ENCODE measurements around the gene SCYGR1.

SCYGR1 gene

DNA sequence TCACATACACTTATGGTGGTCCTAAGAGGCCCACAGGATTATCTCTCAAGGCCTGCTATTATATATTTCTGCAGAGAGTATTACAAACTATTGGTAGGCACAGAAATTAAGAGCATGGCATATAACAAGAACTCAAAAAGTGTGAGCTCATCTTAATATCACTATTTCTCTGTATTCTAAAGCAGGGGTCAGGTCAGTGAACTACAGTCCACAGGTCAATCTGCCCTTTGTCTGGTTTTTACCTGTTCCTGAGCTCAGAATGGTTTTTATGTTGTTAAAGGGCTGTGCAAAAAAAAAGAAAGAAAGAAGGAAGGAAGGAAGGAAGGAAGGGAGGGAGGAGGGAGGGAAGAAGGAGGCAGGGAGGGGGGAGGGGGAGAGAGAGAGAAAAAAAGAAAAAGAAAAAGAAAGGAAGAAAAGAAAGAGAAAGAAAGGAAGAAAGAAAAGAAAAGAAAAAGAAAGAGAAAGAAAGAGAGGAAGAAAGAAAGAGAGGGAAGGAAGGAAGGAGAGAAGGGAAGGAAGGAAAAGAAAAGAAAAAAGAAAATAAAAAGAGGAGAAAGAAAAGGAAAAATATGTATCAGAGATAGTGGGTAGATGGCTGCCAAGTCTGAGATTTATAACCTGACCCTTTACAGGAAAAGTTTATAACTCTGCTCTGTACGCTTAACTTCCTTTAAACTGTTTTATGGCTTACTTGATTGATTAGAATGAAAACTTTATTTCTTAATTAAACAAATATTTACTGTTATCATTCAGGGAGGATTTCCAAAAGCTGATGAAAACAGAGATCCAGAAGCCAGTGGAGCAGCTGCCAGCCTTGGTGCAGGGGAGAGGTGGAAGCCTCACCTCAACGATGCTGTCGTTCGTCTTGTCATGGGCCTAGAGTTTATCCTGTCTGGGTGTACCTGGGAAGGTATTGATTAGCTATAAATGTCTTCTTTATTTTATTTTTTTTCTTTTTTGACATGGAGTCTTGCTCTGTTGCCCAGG, 11.2 kb upstream of the SCYGR1 start:
- TF ChIP-seq, protein P1, sequence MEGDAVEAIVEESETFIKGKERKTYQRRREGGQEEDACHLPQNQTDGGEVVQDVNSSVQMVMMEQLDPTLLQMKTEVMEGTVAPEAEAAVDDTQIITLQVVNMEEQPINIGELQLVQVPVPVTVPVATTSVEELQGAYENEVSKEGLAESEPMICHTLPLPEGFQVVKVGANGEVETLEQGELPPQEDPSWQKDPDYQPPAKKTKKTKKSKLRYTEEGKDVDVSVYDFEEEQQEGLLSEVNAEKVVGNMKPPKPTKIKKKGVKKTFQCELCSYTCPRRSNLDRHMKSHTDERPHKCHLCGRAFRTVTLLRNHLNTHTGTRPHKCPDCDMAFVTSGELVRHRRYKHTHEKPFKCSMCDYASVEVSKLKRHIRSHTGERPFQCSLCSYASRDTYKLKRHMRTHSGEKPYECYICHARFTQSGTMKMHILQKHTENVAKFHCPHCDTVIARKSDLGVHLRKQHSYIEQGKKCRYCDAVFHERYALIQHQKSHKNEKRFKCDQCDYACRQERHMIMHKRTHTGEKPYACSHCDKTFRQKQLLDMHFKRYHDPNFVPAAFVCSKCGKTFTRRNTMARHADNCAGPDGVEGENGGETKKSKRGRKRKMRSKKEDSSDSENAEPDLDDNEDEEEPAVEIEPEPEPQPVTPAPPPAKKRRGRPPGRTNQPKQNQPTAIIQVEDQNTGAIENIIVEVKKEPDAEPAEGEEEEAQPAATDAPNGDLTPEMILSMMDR (IDR thresholded peaks at IDR 0.05; ENCODE audit: insufficient read depth, low read length, missing control alignments): no peak
- ChIA-PET CTCF (interaction anchor here (1.2 to 2.6 kb wide), 3 partner anchors 13 to 368 kb away, joined by 3 to 14 read pairs (median 3); no protein-coding TSS in a partner anchor), POLR2A (no interaction called here)
- no peak for DNase-seq (ENCODE audit: low read depth, low spot score)
- H3K4me3 ChIP-seq (ENCODE audit: low read depth, low read length): no peak overlapping the region

DNA sequence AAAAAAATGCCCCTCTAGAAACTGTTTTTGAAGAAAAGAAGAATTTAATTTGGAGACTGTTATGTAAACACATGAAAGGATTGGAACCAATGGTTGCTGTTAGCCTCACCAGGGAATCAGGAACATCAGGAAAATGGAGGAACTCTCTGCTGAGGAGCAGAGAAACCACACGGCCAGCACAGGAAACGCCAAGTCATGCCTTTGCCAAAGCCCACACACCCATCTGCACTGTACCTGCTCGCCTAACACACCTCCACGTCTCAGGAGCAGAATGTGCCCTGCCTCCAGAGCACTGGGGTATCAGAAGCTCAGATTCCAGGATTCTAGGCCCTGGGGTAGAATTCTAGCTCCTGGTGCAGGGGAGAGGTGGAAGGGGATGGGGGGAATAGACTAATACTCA, 9.8 kb upstream of the SCYGR1 start:
- TF ChIP-seq, protein P1 (IDR thresholded peaks at IDR 0.05; ENCODE audit: insufficient read depth, low read length, missing control alignments): no peak
- ChIA-PET CTCF (interaction anchor here (1.2 to 2.6 kb wide), 3 partner anchors 8 to 82 kb away, joined by 3 to 10 read pairs (median 3); no protein-coding TSS in a partner anchor), POLR2A (no interaction called here)
- no peak overlapping the region for H3K4me3 ChIP-seq (ENCODE audit: low read depth, low read length)
- no peak for DNase-seq (ENCODE audit: low read depth, low spot score)

DNA sequence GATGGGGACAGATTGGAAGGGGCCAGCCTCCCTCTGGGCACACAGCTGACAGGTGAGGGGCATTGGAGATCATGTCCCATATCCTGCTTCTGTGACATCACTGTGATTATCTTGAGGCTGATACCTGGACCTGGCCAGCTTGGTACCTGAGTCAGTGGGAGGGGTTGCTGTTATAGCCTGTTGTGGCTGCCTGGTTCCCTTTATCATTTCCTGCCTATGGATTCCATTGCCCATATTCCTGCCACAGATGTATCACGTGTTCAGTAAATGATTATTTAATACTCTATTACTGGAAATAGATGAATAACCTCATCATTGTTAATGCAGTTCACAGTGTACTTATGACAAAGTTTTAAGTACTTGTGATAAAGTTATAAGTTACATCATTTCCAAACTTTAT, 7.8 kb upstream of the SCYGR1 start:
- ChIA-PET POLR2A (no interaction called here), CTCF (interaction anchor here (2.6 kb wide), 1 partner anchor 10 kb away, joined by 10 read pairs; no protein-coding TSS in a partner anchor)
- TF ChIP-seq, protein P1 (IDR thresholded peaks at IDR 0.05; ENCODE audit: insufficient read depth, low read length, missing control alignments): no peak
- no peak overlapping the region for H3K4me3 ChIP-seq (ENCODE audit: low read depth, low read length)
- DNase-seq (ENCODE audit: low read depth, low spot score): no peak

DNA sequence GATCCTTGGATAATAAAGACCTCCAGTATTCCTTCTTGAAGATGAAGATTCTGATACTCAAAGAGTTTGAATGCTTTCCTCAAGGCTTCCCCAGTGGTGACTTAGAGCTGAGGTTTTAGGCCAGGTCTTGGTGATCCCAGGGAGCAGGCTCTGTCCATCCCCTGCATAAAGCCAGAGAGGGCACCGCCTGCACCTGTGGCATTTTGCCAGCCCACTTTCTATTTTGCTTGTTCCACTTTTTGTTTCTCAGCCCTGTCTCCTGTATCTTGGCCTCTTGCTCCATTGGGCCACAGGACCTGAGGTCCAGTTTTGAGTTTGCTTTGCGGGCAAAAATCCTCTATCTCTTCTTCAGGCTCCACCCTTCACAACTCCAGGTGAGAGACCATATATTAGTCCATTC, 6.7 kb upstream of the SCYGR1 start:
- ChIA-PET POLR2A (no interaction called here), CTCF (interaction anchor here (1.2 to 2.6 kb wide), 2 partner anchors 11 to 371 kb away, joined by 3 to 15 read pairs; no protein-coding TSS in a partner anchor)
- TF ChIP-seq, protein P1 (IDR thresholded peaks at IDR 0.05; ENCODE audit: insufficient read depth, low read length, missing control alignments): no peak
- no peak for DNase-seq (ENCODE audit: low read depth, low spot score)
- H3K4me3 ChIP-seq (ENCODE audit: low read depth, low read length): no peak overlapping the region

DNA sequence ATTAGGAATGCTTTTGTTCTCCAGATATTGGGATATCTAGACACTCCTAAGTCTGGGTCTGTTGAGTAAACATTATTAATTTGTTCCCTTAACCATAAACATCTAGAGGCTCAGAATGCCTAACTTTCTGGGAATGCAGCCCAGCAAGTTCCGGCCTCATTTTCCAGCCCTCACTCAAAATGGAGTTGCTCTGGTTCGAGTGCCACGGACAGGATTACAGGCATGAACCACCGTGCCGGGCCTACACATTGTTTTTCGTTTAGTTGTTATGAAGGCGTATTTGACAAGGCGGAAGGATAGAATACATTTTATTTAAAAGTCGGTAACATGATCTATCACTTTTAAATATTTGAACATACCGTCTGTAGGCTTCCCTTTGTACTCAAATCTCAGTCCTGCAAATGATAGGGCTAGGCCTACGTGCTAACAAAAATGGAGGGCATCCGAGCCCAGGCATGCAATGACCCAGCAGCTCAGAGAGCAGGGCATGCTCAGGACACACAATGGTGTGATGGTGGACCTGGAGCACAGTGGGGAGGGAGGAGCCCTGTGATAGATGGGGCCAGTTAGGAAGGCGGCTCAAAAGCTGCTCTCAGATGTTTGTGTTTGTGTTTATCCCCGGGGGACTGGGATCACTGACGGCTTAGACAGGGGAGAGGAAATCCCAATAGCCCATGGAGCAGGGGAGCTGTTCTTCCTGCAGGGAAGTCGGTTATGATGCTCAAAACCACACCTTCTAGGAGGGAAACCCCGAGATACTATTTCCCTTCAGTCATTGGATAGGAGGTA, 2.9 kb upstream of the SCYGR1 start:
- TF ChIP-seq, protein P1 (IDR thresholded peaks at IDR 0.05; ENCODE audit: insufficient read depth, low read length, missing control alignments): no peak
- POLR2A ChIA-PET: no interaction called here
- DNase-seq (ENCODE audit: low read depth, low spot score): no peak
- H3K4me3 ChIP-seq (ENCODE audit: low read depth, low read length): no peak overlapping the region
- CTCF ChIA-PET: no interaction called here
